ENCODE measurements around the gene HDAC2. TPM values are rescaled to one million over a fixed set of nuclear protein-coding genes. Genes with fewer than 3 reads are reported as not detected.
"Not testable (repeated sequence)": the region's sequence is repeated elsewhere in the genome, so short reads cannot be mapped to it uniquely, and the experiment has no call there.

HDAC2 gene
- polyA plus RNA-seq, 1 donor (not counting 4 experiments of a cell fraction or from before 2014, with no cell fraction given) = 222 TPM

DNA sequence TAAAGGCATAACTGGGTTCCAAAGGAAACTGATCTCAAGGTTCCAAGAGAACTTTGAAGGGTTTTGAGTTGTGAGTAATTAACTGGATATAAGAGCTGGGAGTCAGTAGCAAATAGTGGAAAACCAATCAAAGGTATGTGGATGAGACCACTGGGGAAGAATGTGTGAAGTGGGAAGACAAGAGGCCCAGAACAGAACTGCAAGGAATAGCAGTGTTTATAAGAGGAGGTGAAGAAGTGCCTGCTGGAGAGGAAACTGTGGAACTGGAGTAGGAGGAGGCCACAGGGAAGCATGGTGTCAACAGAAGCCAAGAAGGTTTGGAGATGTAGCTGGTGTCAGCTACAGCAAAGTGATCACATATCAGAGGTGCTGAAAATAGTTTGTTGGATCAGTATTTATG lies 18.7 kb upstream of the HDAC2 start:
- Histone ChIP-seq H3K9me1 (ENCODE audit: control insufficient read depth, extremely low read depth, insufficient read depth, low read length) (no peaks in the 10 kb centered on the region), H3K9ac (ENCODE audit: control insufficient read depth, extremely low read depth, insufficient read depth, low read length) (no peak overlapping the region), H3K4me3 (ENCODE audit: control insufficient read depth in 2 of 3, extremely low read depth in 1 of 3, insufficient read depth in 2 of 3, low read depth in 1 of 3, low read length in 3 of 3) (no peak overlapping the region), H3K36me3 (ENCODE audit: control insufficient read depth in 2 of 2, extremely low read depth in 1 of 2, insufficient read depth in 2 of 2, low read length in 2 of 2) (no peaks in the 10 kb centered on the region), H3K27me3 (ENCODE audit: control insufficient read depth, extremely low read depth, insufficient read depth, low read length) (no peaks in the 10 kb centered on the region), H2AFZ (ENCODE audit: control insufficient read depth, low read length) (no peak overlapping the region), H3K4me2 (ENCODE audit: control insufficient read depth, extremely low read depth, insufficient read depth, low read depth, low read length) (no peak overlapping the region), H3K27ac (ENCODE audit: control insufficient read depth, insufficient read depth, low read length) (no peak overlapping the region), H4K20me1 (ENCODE audit: control insufficient read depth, extremely low read depth, insufficient read depth, low read length) (no peaks in the 10 kb centered on the region), H3K4me1 (ENCODE audit: control insufficient read depth, extremely low read depth, insufficient read depth, low read length) (no peaks in the 10 kb centered on the region), H3K79me2 (ENCODE audit: control insufficient read depth, insufficient read depth, low read length) (no peaks in the 10 kb centered on the region), H3K9me3 (ENCODE audit: control insufficient read depth, low read depth, low read length) (no peaks in the 10 kb centered on the region)
- FAIRE-seq (no peak), DNase-seq (ENCODE audit: low read depth, low spot score) (no peak)
- TF ChIP-seq, protein P1, sequence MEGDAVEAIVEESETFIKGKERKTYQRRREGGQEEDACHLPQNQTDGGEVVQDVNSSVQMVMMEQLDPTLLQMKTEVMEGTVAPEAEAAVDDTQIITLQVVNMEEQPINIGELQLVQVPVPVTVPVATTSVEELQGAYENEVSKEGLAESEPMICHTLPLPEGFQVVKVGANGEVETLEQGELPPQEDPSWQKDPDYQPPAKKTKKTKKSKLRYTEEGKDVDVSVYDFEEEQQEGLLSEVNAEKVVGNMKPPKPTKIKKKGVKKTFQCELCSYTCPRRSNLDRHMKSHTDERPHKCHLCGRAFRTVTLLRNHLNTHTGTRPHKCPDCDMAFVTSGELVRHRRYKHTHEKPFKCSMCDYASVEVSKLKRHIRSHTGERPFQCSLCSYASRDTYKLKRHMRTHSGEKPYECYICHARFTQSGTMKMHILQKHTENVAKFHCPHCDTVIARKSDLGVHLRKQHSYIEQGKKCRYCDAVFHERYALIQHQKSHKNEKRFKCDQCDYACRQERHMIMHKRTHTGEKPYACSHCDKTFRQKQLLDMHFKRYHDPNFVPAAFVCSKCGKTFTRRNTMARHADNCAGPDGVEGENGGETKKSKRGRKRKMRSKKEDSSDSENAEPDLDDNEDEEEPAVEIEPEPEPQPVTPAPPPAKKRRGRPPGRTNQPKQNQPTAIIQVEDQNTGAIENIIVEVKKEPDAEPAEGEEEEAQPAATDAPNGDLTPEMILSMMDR (optimal IDR thresholded peaks at IDR 0.05 in 1 of 3, IDR thresholded peaks at IDR 0.05 in 1 of 3, conservative IDR thresholded peaks at IDR 0.05 in 1 of 3; ENCODE audit: extremely low read depth in 1 of 3, insufficient read depth in 2 of 3, low read length in 3 of 3) = no peak
- TF ChIP-seq EZH2 (IDR thresholded peaks at IDR 0.05; ENCODE audit: low read length) = no peak
- dilution Hi-C loops (cut with MboI; ENCODE audit: extremely low pct_ligation_motif_present, low sequenced_read_pairs) = no loop called here

DNA sequence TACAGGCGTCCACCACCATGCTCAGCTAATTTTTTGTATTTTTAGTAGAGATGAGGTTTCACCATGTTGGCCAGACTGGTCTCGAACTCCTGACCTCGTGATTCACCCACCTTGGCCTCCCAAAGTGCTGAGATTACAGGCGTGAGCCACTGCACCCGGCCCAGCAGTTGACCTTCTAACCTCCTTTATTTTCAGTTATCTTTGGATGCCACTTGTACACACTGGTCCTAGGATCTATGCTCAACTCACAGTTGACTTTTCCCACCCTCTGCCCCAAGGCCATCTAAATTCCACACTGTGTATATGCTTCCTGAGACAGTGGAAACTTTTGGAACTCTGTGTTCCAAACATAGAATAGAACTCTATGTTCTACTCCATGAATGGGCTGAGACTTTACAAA lies 11.7 kb upstream of the HDAC2 start:
- H3K27me3 ChIP-seq (ENCODE audit: control insufficient read depth, extremely low read depth, insufficient read depth, low read length); H3K9me3 ChIP-seq (ENCODE audit: control insufficient read depth, low read depth, low read length); FAIRE-seq; H3K9ac ChIP-seq (ENCODE audit: control insufficient read depth, extremely low read depth, insufficient read depth, low read length); H2AFZ ChIP-seq (ENCODE audit: control insufficient read depth, low read length); dilution Hi-C loops (cut with MboI; ENCODE audit: extremely low pct_ligation_motif_present, low sequenced_read_pairs); H3K4me2 ChIP-seq (ENCODE audit: control insufficient read depth, extremely low read depth, insufficient read depth, low read depth, low read length); H3K36me3 ChIP-seq (ENCODE audit: control insufficient read depth in 2 of 2, extremely low read depth in 1 of 2, insufficient read depth in 2 of 2, low read length in 2 of 2); H4K20me1 ChIP-seq (ENCODE audit: control insufficient read depth, extremely low read depth, insufficient read depth, low read length); H3K4me1 ChIP-seq (ENCODE audit: control insufficient read depth, extremely low read depth, insufficient read depth, low read length); H3K27ac ChIP-seq (ENCODE audit: control insufficient read depth, insufficient read depth, low read length); DNase-seq (ENCODE audit: low read depth, low spot score); H3K9me1 ChIP-seq (ENCODE audit: control insufficient read depth, extremely low read depth, insufficient read depth, low read length); H3K4me3 ChIP-seq (ENCODE audit: control insufficient read depth in 2 of 3, extremely low read depth in 1 of 3, insufficient read depth in 2 of 3, low read depth in 1 of 3, low read length in 3 of 3); H3K79me2 ChIP-seq (ENCODE audit: control insufficient read depth, insufficient read depth, low read length): not testable (repeated sequence)

DNA sequence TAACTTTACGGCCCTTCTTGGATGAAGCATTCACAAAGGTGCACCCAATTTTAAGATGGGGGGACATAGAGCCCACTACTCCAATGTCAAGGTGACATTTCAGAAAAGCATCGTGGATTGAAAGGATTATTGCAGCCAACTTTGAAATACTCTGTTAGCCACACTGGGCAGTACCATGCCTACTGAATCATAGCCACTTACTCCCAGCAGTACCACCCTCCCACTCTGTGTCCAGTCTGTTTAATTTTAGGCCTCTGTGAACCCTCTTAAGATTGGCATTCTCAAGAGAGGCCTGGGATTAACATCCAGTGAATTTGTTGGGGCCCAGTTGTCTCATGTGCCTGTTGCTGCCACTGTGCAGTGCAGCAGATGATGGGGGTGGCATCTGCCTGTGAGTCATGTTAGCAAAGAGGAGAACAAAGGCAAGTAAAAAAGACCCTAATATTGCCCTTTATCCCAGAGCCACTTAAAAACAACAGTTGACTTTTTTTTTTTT lies 11.2 kb upstream of the HDAC2 start:
- no peak overlapping the region for H2AFZ ChIP-seq (ENCODE audit: control insufficient read depth, low read length)
- no peak for TF ChIP-seq EZH2 (IDR thresholded peaks at IDR 0.05; ENCODE audit: low read length)
- TF ChIP-seq, protein P1 (optimal IDR thresholded peaks at IDR 0.05 in 1 of 3, IDR thresholded peaks at IDR 0.05 in 1 of 3, conservative IDR thresholded peaks at IDR 0.05 in 1 of 3; ENCODE audit: extremely low read depth in 1 of 3, insufficient read depth in 2 of 3, low read length in 3 of 3) = no peak
- H4K20me1 ChIP-seq (ENCODE audit: control insufficient read depth, extremely low read depth, insufficient read depth, low read length) = no peaks in the 10 kb centered on the region
- no peaks in the 10 kb centered on the region for H3K9me1 ChIP-seq (ENCODE audit: control insufficient read depth, extremely low read depth, insufficient read depth, low read length)
- H3K27me3 ChIP-seq (ENCODE audit: control insufficient read depth, extremely low read depth, insufficient read depth, low read length) = no peaks in the 10 kb centered on the region
- FAIRE-seq (no peak), DNase-seq (ENCODE audit: low read depth, low spot score) (no peak)
- no peak overlapping the region for H3K4me3 ChIP-seq (ENCODE audit: control insufficient read depth in 2 of 3, extremely low read depth in 1 of 3, insufficient read depth in 2 of 3, low read depth in 1 of 3, low read length in 3 of 3)
- H3K4me2 ChIP-seq (ENCODE audit: control insufficient read depth, extremely low read depth, insufficient read depth, low read depth, low read length) = no peak overlapping the region
- dilution Hi-C loops (cut with MboI; ENCODE audit: extremely low pct_ligation_motif_present, low sequenced_read_pairs) = no loop called here
- H3K9me3 ChIP-seq (ENCODE audit: control insufficient read depth, low read depth, low read length) = no peaks in the 10 kb centered on the region
- no peak overlapping the region for H3K27ac ChIP-seq (ENCODE audit: control insufficient read depth, insufficient read depth, low read length)
- H3K79me2 ChIP-seq (ENCODE audit: control insufficient read depth, insufficient read depth, low read length) = no peaks in the 10 kb centered on the region
- no peaks in the 10 kb centered on the region for H3K36me3 ChIP-seq (ENCODE audit: control insufficient read depth in 2 of 2, extremely low read depth in 1 of 2, insufficient read depth in 2 of 2, low read length in 2 of 2)
- H3K4me1 ChIP-seq (ENCODE audit: control insufficient read depth, extremely low read depth, insufficient read depth, low read length) = no peaks in the 10 kb centered on the region
- H3K9ac ChIP-seq (ENCODE audit: control insufficient read depth, extremely low read depth, insufficient read depth, low read length) = no peak overlapping the region
